ENCODE results near the gene FJX1.

GRCh38 chr11:35663408-35663702, 45.1 kb downstream of the FJX1 start:
- TF ChIP-seq CTCF (IDR thresholded peaks at IDR 0.05; ENCODE audit: low read length) (no peak), EZH2 (IDR thresholded peaks at IDR 0.05; ENCODE audit: borderline replicate concordance, low read length) (no peak)
